HepG2 (cell line): Measurements from ENCODE around the gene C22orf15.

Experiments
- CTCF ChIP-seq: sonication (generic); formaldehyde crosslinking; IDR thresholded peaks from 2 replicates; pipeline ENCODE4 v1.5.0; 2020; ENCODE audit warnings: mild to moderate bottlenecking, missing genetic modification reagents, moderate library complexity
- GABPA ChIP-seq, 2 experiments: IDR thresholded peaks; 2 replicates each; pipeline ENCODE4 v1.6.1; 2011 to 2016; ENCODE audit warnings: low read depth in 2 of 2, low read length in 1 of 2, missing biosample characterization in 1 of 2, missing genetic modification characterization in 1 of 2
- HOXD1 ChIP-seq: sonication (generic); formaldehyde crosslinking; IDR thresholded peaks from 2 replicates; pipeline ENCODE4 v1.5.0; 2020; ENCODE audit warnings: missing genetic modification reagents
- PBX3 ChIP-seq: sonication (generic); formaldehyde crosslinking; IDR thresholded peaks from 2 replicates; pipeline ENCODE4 v1.8.1; 2023; ENCODE audit warnings: missing genetic modification reagents, inconsistent platforms, borderline replicate concordance
- TF ChIP-seq, protein P1 (sequence below), 2 experiments: IDR thresholded peaks; 2 replicates each; pipeline ENCODE4 v1.6.1; 2011 to 2012; ENCODE audit warnings: low read length in 2 of 2, borderline replicate concordance in 1 of 2, low read depth in 1 of 2, mild to moderate bottlenecking in 1 of 2, moderate library complexity in 1 of 2
- TF ChIP-seq, protein P2 (sequence below): sonication (generic); formaldehyde crosslinking; IDR thresholded peaks from 2 replicates; pipeline ENCODE4 v1.8.0; 2022; ENCODE audit warnings: mild to moderate bottlenecking, missing genetic modification reagents, borderline replicate concordance

- TF ChIP-seq, protein P1, sequence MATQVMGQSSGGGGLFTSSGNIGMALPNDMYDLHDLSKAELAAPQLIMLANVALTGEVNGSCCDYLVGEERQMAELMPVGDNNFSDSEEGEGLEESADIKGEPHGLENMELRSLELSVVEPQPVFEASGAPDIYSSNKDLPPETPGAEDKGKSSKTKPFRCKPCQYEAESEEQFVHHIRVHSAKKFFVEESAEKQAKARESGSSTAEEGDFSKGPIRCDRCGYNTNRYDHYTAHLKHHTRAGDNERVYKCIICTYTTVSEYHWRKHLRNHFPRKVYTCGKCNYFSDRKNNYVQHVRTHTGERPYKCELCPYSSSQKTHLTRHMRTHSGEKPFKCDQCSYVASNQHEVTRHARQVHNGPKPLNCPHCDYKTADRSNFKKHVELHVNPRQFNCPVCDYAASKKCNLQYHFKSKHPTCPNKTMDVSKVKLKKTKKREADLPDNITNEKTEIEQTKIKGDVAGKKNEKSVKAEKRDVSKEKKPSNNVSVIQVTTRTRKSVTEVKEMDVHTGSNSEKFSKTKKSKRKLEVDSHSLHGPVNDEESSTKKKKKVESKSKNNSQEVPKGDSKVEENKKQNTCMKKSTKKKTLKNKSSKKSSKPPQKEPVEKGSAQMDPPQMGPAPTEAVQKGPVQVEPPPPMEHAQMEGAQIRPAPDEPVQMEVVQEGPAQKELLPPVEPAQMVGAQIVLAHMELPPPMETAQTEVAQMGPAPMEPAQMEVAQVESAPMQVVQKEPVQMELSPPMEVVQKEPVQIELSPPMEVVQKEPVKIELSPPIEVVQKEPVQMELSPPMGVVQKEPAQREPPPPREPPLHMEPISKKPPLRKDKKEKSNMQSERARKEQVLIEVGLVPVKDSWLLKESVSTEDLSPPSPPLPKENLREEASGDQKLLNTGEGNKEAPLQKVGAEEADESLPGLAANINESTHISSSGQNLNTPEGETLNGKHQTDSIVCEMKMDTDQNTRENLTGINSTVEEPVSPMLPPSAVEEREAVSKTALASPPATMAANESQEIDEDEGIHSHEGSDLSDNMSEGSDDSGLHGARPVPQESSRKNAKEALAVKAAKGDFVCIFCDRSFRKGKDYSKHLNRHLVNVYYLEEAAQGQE (IDR thresholded peaks at IDR 0.05; ENCODE audit: borderline replicate concordance in 1 of 2, low read depth in 1 of 2, low read length in 2 of 2) = no peak
- no peak for TF ChIP-seq CTCF
- TF ChIP-seq, protein P2, sequence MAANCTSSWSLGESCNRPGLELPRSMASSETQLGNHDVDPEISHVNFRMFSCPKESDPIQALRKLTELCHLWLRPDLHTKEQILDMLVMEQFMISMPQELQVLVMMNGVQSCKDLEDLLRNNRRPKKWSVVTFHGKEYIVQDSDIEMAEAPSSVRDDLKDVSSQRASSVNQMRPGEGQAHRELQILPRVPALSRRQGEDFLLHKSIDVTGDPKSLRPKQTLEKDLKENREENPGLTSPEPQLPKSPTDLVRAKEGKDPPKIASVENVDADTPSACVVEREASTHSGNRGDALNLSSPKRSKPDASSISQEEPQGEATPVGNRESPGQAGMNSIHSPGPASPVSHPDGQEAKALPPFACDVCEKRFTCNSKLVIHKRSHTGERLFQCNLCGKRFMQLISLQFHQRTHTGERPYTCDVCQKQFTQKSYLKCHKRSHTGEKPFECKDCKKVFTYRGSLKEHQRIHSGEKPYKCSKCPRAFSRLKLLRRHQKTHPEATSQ (CRISPR knock-in tag) = no peak
- no peak for TF ChIP-seq GABPA (IDR thresholded peaks at IDR 0.05; ENCODE audit: low read depth, low read length)
- TF ChIP-seq GABPA (CRISPR knock-in tag; IDR thresholded peaks at IDR 0.05; ENCODE audit: low read depth) = no peak
- TF ChIP-seq HOXD1 (CRISPR knock-in tag) = no peak
- no peak for TF ChIP-seq PBX3
Measured at GRCh38 chr22:23779083-23779482, 16.3 kb downstream of the C22orf15 start.
